B cell (primary cell): Measurements from ENCODE around the gene MAPK1. TPM values are rescaled to one million over a fixed set of nuclear protein-coding genes. Genes with fewer than 3 reads are reported as not detected.

ENCODE experiments used
- ATAC-seq: fragments of 200-7000 bp; cut with Tn5 transposase; one replicate; pipeline ENCODE4 v1.10.0; 2021; ENCODE audit warnings: low read depth, mild to moderate bottlenecking, moderate number of reproducible peaks, moderate library complexity
- CTCF ChIA-PET: fragments of 350-600 bp; sonication (Branson Sonifier 250); formaldehyde crosslinking; loops from one replicate; lab custom pipeline; 2021; ENCODE audit warnings: antibody characterized with exemption, inconsistent platforms; lab: Charles Lee
- POLR2A ChIA-PET: fragments of 350-600 bp; sonication (Branson Sonifier 250); formaldehyde crosslinking; loops from one replicate; lab custom pipeline; 2021; ENCODE audit warnings: antibody characterized with exemption; lab: Charles Lee
- DNase-seq: peaks from one replicate; pipeline ENCODE4 v3.0.0; 2013
- H2AFZ ChIP-seq: 2 replicates; pipeline ENCODE4 v1.6.1; 2012; ENCODE audit warnings: mild to moderate bottlenecking, low read depth, low read length; ENCODE audit not compliant: insufficient read depth, poor library complexity, severe bottlenecking
- H3K27ac ChIP-seq, 2 donors: 1 replicate in 1 of 2; 2 replicates in 1 of 2; pipeline ENCODE4 v1.5.1; 2012 to 2013; ENCODE audit warnings: low read length in 2 of 2, mild to moderate bottlenecking in 2 of 2, moderate library complexity in 1 of 2
- H3K27me3 ChIP-seq, 4 experiments: fragments of 200-600 bp in 1 of 4; sonication (generic) in 1 of 4; replicated peaks in 1 of 4; 1 replicate in 2 of 4; 2 replicates in 2 of 4; pipeline versions ENCODE4 v1.6.1 to v1.7.0; 2013 to 2016; ENCODE audit warnings: low read length in 3 of 4, mild to moderate bottlenecking in 2 of 4, mixed read lengths in 1 of 4, moderate library complexity in 1 of 4; ENCODE audit not compliant: insufficient read depth in 4 of 4, control insufficient read depth in 3 of 4; ENCODE audit errors: control extremely low read depth in 1 of 4
- H3K36me3 ChIP-seq, 2 experiments: replicated peaks in 1 of 2; 1 replicate in 1 of 2; 2 replicates in 1 of 2; pipeline versions ENCODE4 v1.6.1 to v1.7.1; 2013; ENCODE audit warnings: low read length in 1 of 2; ENCODE audit not compliant: insufficient read depth in 2 of 2, control insufficient read depth in 1 of 2; ENCODE audit errors: control extremely low read depth in 1 of 2, extremely low read depth in 1 of 2
- H3K4me1 ChIP-seq, 2 donors: fragments of 200-600 bp in 1 of 2; sonication (generic) in 1 of 2; 1 replicate in 1 of 2; 2 replicates in 1 of 2; pipeline versions ENCODE4 v1.5.1 to v1.6.1; 2013 to 2017; ENCODE audit warnings: low read length in 2 of 2; ENCODE audit not compliant: control insufficient read depth in 2 of 2, insufficient read depth in 2 of 2
- H3K4me2 ChIP-seq: replicated peaks from 2 replicates; pipeline ENCODE3; 2012; ENCODE audit warnings: mild to moderate bottlenecking, low read depth, low read length; ENCODE audit not compliant: poor library complexity, severe bottlenecking
- H3K4me3 ChIP-seq, 5 experiments: fragments of 200-600 bp in 1 of 5; sonication (generic) in 1 of 5; 1 replicate in 3 of 5; 2 replicates in 2 of 5; pipeline versions ENCODE4 v1.5.1 to v1.7.0; 2011 to 2016; ENCODE audit warnings: low read length in 4 of 5, mild to moderate bottlenecking in 4 of 5, low read depth in 2 of 5, control low read depth in 1 of 5, moderate library complexity in 1 of 5; ENCODE audit not compliant: insufficient read depth in 1 of 5; ENCODE audit errors: control extremely low read depth in 1 of 5, extremely low read depth in 1 of 5
- H3K79me2 ChIP-seq: fragments of 200-600 bp; sonication (generic); one replicate; pipeline ENCODE4 v1.6.0; 2016; ENCODE audit warnings: low read length; ENCODE audit not compliant: control insufficient read depth, insufficient read depth
- H3K9ac ChIP-seq: fragments of 200-600 bp; sonication (generic); 2 replicates; pipeline ENCODE4 v1.6.1; 2017; ENCODE audit warnings: mild to moderate bottlenecking, low read length, moderate library complexity
- H3K9me3 ChIP-seq, 3 donors: one replicate each; pipeline versions ENCODE4 v1.6.1 to v1.7.1; 2013; ENCODE audit warnings: low read length in 2 of 3; ENCODE audit not compliant: control insufficient read depth in 2 of 3, insufficient read depth in 1 of 3; ENCODE audit errors: control extremely low read depth in 1 of 3
- H4K20me1 ChIP-seq: 2 replicates; pipeline ENCODE4 v1.6.0; 2012; ENCODE audit warnings: mild to moderate bottlenecking, low read length; ENCODE audit not compliant: insufficient read depth, control insufficient read depth, poor library complexity, severe bottlenecking
- H3K27ac Mint-ChIP-seq: one replicate; pipeline ENCODE4 v1.8.0; 2021; ENCODE audit warnings: mixed read lengths
- H3K27me3 Mint-ChIP-seq: one replicate; pipeline ENCODE4 v1.8.0; 2021; ENCODE audit warnings: mixed read lengths
- H3K4me1 Mint-ChIP-seq: one replicate; pipeline ENCODE4 v1.8.0; 2021; ENCODE audit warnings: mixed read lengths
- H3K4me3 Mint-ChIP-seq: one replicate; pipeline ENCODE4 v1.8.0; 2021; ENCODE audit warnings: mixed read lengths
- H3K9me3 Mint-ChIP-seq: one replicate; pipeline ENCODE4 v1.8.0; 2022; ENCODE audit warnings: mixed read lengths; ENCODE audit not compliant: insufficient read depth
- EZH2 ChIP-seq: IDR thresholded peaks from 2 replicates; pipeline ENCODE4 v1.6.1; 2012; ENCODE audit warnings: borderline replicate concordance, low read depth, mild to moderate bottlenecking, moderate library complexity, low read length; ENCODE audit not compliant: insufficient read depth, poor library complexity, severe bottlenecking
- WGBS: methylation state at CpG from one replicate; pipeline ENCODE4 v1.1.5; 2013; ENCODE audit warnings: missing lambda C conversion rate; ENCODE audit not compliant: insufficient coverage; 5-methylcytosine and 5-hydroxymethylcytosine counted together
- intact Hi-C: fragments of 100-400 bp; cut with micrococcal nuclease; formaldehyde crosslinking; loops from one replicate; pipeline ENCODE4 v1.10.0; 2022
- polyA plus RNA-seq: library from polyadenylated mRNA; depleted of rRNA; stranded (reverse); fragments of >200 nt; gene quantifications from 2 replicates; pipeline ENCODE4 v1.2.3, GENCODE V29; 2012
- total RNA-seq, 2 donors: library from RNA; stranded (reverse); fragments of 120-200 nt in 1 of 2; gene quantifications; 1 replicate in 1 of 2; 2 replicates in 1 of 2; pipeline versions ENCODE4 v1.2.3 to v1.2.4, GENCODE V29; 2013 to 2022
- TF ChIP-seq, protein P1 (sequence below): fragments of 200-600 bp; IDR thresholded peaks from one replicate; pipeline ENCODE4 v1.8.0; 2022; ENCODE audit warnings: antibody characterized with exemption, mild to moderate bottlenecking

The MAPK1 gene
- total and polyA plus RNA-seq, 2 donors (not counting 1 experiment from before 2014, with no cell fraction given): 24.0 to 155 TPM

DNA sequence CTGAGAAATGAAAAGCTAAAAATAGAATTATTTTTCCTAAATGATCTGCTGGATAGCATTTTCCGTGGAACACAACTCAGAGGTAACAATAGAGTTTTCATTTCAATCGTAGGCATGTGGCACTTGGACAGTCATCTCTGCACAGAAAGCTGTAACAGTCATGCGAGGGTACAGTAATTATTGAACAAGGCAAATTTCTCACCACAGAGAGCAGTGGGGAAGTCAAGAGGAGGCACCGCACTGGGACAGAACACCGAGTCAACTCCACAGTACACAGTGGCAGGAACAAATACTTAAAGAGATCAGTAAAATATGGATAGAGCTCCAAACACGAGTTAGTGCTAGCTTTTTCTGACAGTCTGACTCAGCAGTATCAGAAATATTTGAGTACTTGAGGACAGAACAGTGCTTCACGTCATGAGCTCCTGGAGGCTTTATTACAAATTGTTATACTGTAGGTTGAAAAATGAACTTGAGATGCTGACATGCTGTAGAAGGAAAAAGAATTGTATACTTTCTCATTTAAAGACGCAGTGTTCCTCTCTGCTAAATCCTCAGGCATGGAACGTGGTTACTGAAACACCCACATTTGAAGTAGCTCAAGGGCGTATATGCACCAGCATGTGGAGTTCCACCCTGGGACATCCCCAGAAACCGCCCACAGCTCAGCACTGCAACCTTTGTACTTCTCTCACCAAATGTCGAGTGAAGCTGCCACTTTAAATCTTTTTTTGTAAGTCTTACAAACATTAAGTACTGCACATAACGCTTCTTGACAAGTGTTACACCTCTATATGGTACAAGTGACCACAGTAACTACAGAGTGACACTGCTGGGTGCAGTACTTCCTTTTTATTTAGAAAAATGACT is 104.5 kb downstream of the MAPK1 start:
- ATAC-seq (no peak), DNase-seq (no peak)
- intact Hi-C loops: no loop called here
- Histone ChIP-seq H3K79me2 (no peaks in the 10 kb centered on the region), H3K4me2 (no peak overlapping the region), H3K4me3 (no peak overlapping the region), H3K36me3 (peaks cover 9 to 78% of the 10 kb centered on the region in 2 experiments), H3K9ac (no peak overlapping the region), H3K27ac (no peak overlapping the region), H3K9me3 (no peaks in the 10 kb centered on the region), H3K4me1 (no peaks in the 10 kb centered on the region), H3K27me3 (no peaks in the 10 kb centered on the region), H4K20me1 (peaks cover 24% of the 10 kb centered on the region), H2AFZ (no peak overlapping the region)
- 58% methylated on average over 7 of the region's 13 CpGs for WGBS
- Mint-ChIP-seq H3K27me3 (no peaks in the 10 kb centered on the region), H3K27ac (no peak overlapping the region), H3K9me3 (no peaks in the 10 kb centered on the region), H3K4me3 (no peak overlapping the region), H3K4me1 (peaks cover 1% of the 10 kb centered on the region)
- ChIA-PET POLR2A (no interaction called here), CTCF (interaction anchor here (1.0 to 1.2 kb wide), 3 partner anchors 9 to 190 kb away, joined by 3 to 6 read pairs (median 3); partner anchors contain the start of gene PPM1F)
- TF ChIP-seq, protein P1, sequence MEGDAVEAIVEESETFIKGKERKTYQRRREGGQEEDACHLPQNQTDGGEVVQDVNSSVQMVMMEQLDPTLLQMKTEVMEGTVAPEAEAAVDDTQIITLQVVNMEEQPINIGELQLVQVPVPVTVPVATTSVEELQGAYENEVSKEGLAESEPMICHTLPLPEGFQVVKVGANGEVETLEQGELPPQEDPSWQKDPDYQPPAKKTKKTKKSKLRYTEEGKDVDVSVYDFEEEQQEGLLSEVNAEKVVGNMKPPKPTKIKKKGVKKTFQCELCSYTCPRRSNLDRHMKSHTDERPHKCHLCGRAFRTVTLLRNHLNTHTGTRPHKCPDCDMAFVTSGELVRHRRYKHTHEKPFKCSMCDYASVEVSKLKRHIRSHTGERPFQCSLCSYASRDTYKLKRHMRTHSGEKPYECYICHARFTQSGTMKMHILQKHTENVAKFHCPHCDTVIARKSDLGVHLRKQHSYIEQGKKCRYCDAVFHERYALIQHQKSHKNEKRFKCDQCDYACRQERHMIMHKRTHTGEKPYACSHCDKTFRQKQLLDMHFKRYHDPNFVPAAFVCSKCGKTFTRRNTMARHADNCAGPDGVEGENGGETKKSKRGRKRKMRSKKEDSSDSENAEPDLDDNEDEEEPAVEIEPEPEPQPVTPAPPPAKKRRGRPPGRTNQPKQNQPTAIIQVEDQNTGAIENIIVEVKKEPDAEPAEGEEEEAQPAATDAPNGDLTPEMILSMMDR: no peak
- TF ChIP-seq EZH2: no peak
